GM23248 (cell line): ENCODE results near the gene CORIN. TPM values are rescaled to one million over a fixed set of nuclear protein-coding genes. Genes with fewer than 3 reads are reported as not detected.

Experiments
- DNase-seq: peaks from one replicate; pipeline ENCODE4 v3.0.0-alpha.2; 2015
- H2AFZ ChIP-seq: fragments of 200-600 bp; sonication (generic); 2 replicates; pipeline ENCODE4 v1.6.1; 2016; ENCODE audit warnings: antibody characterized with exemption
- H3F3A ChIP-seq: fragments of 200-600 bp; sonication (generic); 2 replicates; pipeline ENCODE4 v1.6.1; 2016; ENCODE audit warnings: mild to moderate bottlenecking, antibody characterized with exemption, mixed run types; ENCODE audit not compliant: insufficient read depth
- H3K27ac ChIP-seq: fragments of 200-600 bp; sonication (generic); 2 replicates; pipeline ENCODE4 v1.5.1; 2016; ENCODE audit warnings: mild to moderate bottlenecking
- H3K27me3 ChIP-seq: fragments of 200-600 bp; sonication (generic); replicated peaks from 2 replicates; pipeline ENCODE4 v1.6.1; 2016; ENCODE audit warnings: mild to moderate bottlenecking; ENCODE audit not compliant: insufficient read depth
- H3K36me3 ChIP-seq: fragments of 200-600 bp; sonication (generic); 2 replicates; pipeline ENCODE4 v1.6.1; 2016; ENCODE audit warnings: low read depth, mild to moderate bottlenecking
- H3K4me1 ChIP-seq: fragments of 200-600 bp; sonication (generic); 2 replicates; pipeline ENCODE4 v1.6.1; 2016; ENCODE audit warnings: mild to moderate bottlenecking; ENCODE audit not compliant: insufficient read depth
- H3K4me2 ChIP-seq: fragments of 200-600 bp; sonication (generic); one replicate; pipeline ENCODE4 v1.6.1; 2016; ENCODE audit warnings: mild to moderate bottlenecking; ENCODE audit not compliant: unreplicated experiment
- H3K4me3 ChIP-seq: fragments of 200-600 bp; sonication (generic); 2 replicates; pipeline ENCODE4 v1.5.1; 2016; ENCODE audit warnings: mild to moderate bottlenecking
- H3K79me2 ChIP-seq: fragments of 200-600 bp; sonication (generic); 2 replicates; pipeline ENCODE4 v1.6.1; 2016; ENCODE audit warnings: mild to moderate bottlenecking; ENCODE audit not compliant: insufficient read depth
- H3K9ac ChIP-seq: fragments of 200-600 bp; sonication (generic); 2 replicates; pipeline ENCODE4 v1.6.1; 2016; ENCODE audit warnings: mild to moderate bottlenecking
- H3K9me2 ChIP-seq: fragments of 200-600 bp; sonication (generic); 2 replicates; pipeline ENCODE4 v1.6.1; 2016; ENCODE audit warnings: mixed run types, mild to moderate bottlenecking, moderate library complexity; ENCODE audit not compliant: insufficient read depth
- H3K9me3 ChIP-seq: fragments of 200-600 bp; sonication (generic); one replicate; pipeline ENCODE4 v1.6.1; 2017; ENCODE audit warnings: low read depth
- H4K20me1 ChIP-seq: fragments of 200-600 bp; sonication (generic); 2 replicates; pipeline ENCODE4 v1.6.0; 2016; ENCODE audit not compliant: insufficient read depth
- EZH2 ChIP-seq: fragments of 200-600 bp; sonication (generic); IDR thresholded peaks from 2 replicates; pipeline ENCODE4 v1.6.1; 2018; ENCODE audit warnings: antibody characterized with exemption, mild to moderate bottlenecking; ENCODE audit not compliant: insufficient read depth, poor library complexity, severe bottlenecking
- EZH2phosphoT487 ChIP-seq: fragments of 200-600 bp; sonication (generic); IDR thresholded peaks from 2 replicates; pipeline ENCODE4 v1.6.1; 2018; ENCODE audit warnings: antibody characterized with exemption, moderate library complexity, mild to moderate bottlenecking, low read depth; ENCODE audit not compliant: insufficient read depth
- WGBS, 2 experiments: methylation state at CpG; one replicate each; pipeline ENCODE4 v1.1.6; 2015 to 2017; ENCODE audit warnings: low lambda C conversion rate in 2 of 2, low coverage in 1 of 2; ENCODE audit errors: missing lambda C conversion rate in 2 of 2; 5-methylcytosine and 5-hydroxymethylcytosine counted together
- in situ Hi-C: fragments of 300-500 bp; cut with MboI; formaldehyde crosslinking; loops from 2 replicates; pipeline ENCODE4 v1.15.0; 2020
- polyA plus RNA-seq: library from polyadenylated mRNA; unstranded; fragments of >200 nt; fragmentation: Nextera tagmentation; extraction: Ambion mirVana; gene quantifications from 2 replicates; pipeline ENCODE4 v1.2.1, GENCODE V29; 2016
- total RNA-seq: library from RNA; depleted of rRNA; stranded (reverse); fragments of >200 nt; shearing (Covaris generic); gene quantifications from 2 replicates; pipeline ENCODE4 v1.2.3, GENCODE V29; 2014

Gene CORIN
- total and polyA plus RNA-seq, 2 experiments from 2014 or later: 0.70 to 0.86 TPM

- H3K79me2 ChIP-seq: no peaks in the 10 kb centered on the region
- H3K4me1 ChIP-seq: no peaks in the 10 kb centered on the region
- H3K36me3 ChIP-seq: no peaks in the 10 kb centered on the region
- H3F3A ChIP-seq: no peaks in the 10 kb centered on the region
- no peak overlapping the region for H3K9ac ChIP-seq
- H3K9me2 ChIP-seq: no peaks in the 10 kb centered on the region
- WGBS, 2 experiments: 49 to 66% methylated on average over 6 of the region's 6 CpGs
- DNase-seq: no peak
- H3K27me3 ChIP-seq: peaks cover 5% of the 10 kb centered on the region; the same call in 1 of the 2 replicates
- no peak overlapping the region for H3K4me3 ChIP-seq
- H3K4me2 ChIP-seq: no peak overlapping the region
- no peak overlapping the region for H3K27ac ChIP-seq
- no peaks in the 10 kb centered on the region for H3K9me3 ChIP-seq
- H4K20me1 ChIP-seq: no peaks in the 10 kb centered on the region
- TF ChIP-seq EZH2 (no peak), EZH2phosphoT487 (no peak)
- in situ Hi-C loops: no loop called here
- H2AFZ ChIP-seq: no peak overlapping the region
Observed at GRCh38 chr4:47721485-47721884, 116.4 kb downstream of the CORIN start.

- H3K36me3 ChIP-seq: no peaks in the 10 kb centered on the region
- no peaks in the 10 kb centered on the region for H3F3A ChIP-seq
- H3K4me1 ChIP-seq: no peaks in the 10 kb centered on the region
- H3K9me3 ChIP-seq: no peaks in the 10 kb centered on the region
- no peak for DNase-seq
- H3K9ac ChIP-seq: no peak overlapping the region
- TF ChIP-seq EZH2 (no peak), EZH2phosphoT487 (no peak)
- no peaks in the 10 kb centered on the region for H4K20me1 ChIP-seq
- WGBS, 2 experiments: 62 to 76% methylated on average over 2 of the region's 2 CpGs
- in situ Hi-C loops: no loop called here
- H3K27me3 ChIP-seq: 0 out of 2 replicates have a peak, but pooled peaks cover 11% of the 10 kb centered on the region
- H3K4me2 ChIP-seq: no peak overlapping the region
- no peaks in the 10 kb centered on the region for H3K79me2 ChIP-seq
- H2AFZ ChIP-seq: no peak overlapping the region
- H3K27ac ChIP-seq: no peak overlapping the region
- no peak overlapping the region for H3K4me3 ChIP-seq
- H3K9me2 ChIP-seq: no peaks in the 10 kb centered on the region
Observed at GRCh38 chr4:47720787-47721186, 117.1 kb downstream of the CORIN start.

- Histone ChIP-seq H3K9ac (no peak overlapping the region), H3K79me2 (no peaks in the 10 kb centered on the region), H3F3A (no peaks in the 10 kb centered on the region), H2AFZ (no peak overlapping the region), H3K4me3 (no peak overlapping the region), H3K36me3 (no peaks in the 10 kb centered on the region), H3K27ac (no peak overlapping the region), H4K20me1 (no peaks in the 10 kb centered on the region), H3K9me2 (no peaks in the 10 kb centered on the region), H3K4me2 (no peak overlapping the region), H3K9me3 (no peaks in the 10 kb centered on the region), H3K4me1 (no peaks in the 10 kb centered on the region), H3K27me3 (0 out of 2 replicates have a peak, but pooled peaks cover 11% of the 10 kb centered on the region)
- 20 to 25% methylated on average over 4 of the region's 4 CpGs for WGBS, 2 experiments
- TF ChIP-seq EZH2phosphoT487 (no peak), EZH2 (no peak)
- in situ Hi-C loops: no loop called here
- no peak for DNase-seq
Observed at GRCh38 chr4:47719576-47719975, 118.3 kb downstream of the CORIN start.

- no peaks in the 10 kb centered on the region for H3K9me2 ChIP-seq
- 62 to 72% methylated on average over 2 of the region's 2 CpGs for WGBS, 2 experiments
- in situ Hi-C loops: no loop called here
- H3K79me2 ChIP-seq: no peaks in the 10 kb centered on the region
- H4K20me1 ChIP-seq: no peaks in the 10 kb centered on the region
- H2AFZ ChIP-seq: no peak overlapping the region
- no peaks in the 10 kb centered on the region for H3K9me3 ChIP-seq
- no peaks in the 10 kb centered on the region for H3F3A ChIP-seq
- no peak overlapping the region for H3K4me3 ChIP-seq
- H3K4me1 ChIP-seq: no peaks in the 10 kb centered on the region
- H3K27me3 ChIP-seq: 0 out of 2 replicates have a peak, but pooled peaks cover 11% of the 10 kb centered on the region
- no peak overlapping the region for H3K9ac ChIP-seq
- H3K4me2 ChIP-seq: no peak overlapping the region
- peak; percentile 15 for DNase-seq
- no peak overlapping the region for H3K27ac ChIP-seq
- H3K36me3 ChIP-seq: no peaks in the 10 kb centered on the region
- TF ChIP-seq EZH2 (no peak), EZH2phosphoT487 (no peak)
Observed at GRCh38 chr4:47718696-47719095, 119.2 kb downstream of the CORIN start.

GRCh38 chr4:47717188-47717587 lies 120.7 kb downstream of the CORIN start:
- H3K9ac ChIP-seq: no peak overlapping the region
- H3K79me2 ChIP-seq: no peaks in the 10 kb centered on the region
- H3K36me3 ChIP-seq: no peaks in the 10 kb centered on the region
- no peaks in the 10 kb centered on the region for H3K4me1 ChIP-seq
- peaks cover 7% of the 10 kb centered on the region; the same call in 1 of the 2 replicates for H3K27me3 ChIP-seq
- DNase-seq: no peak
- H2AFZ ChIP-seq: no peak overlapping the region
- no peaks in the 10 kb centered on the region for H3F3A ChIP-seq
- no peaks in the 10 kb centered on the region for H4K20me1 ChIP-seq
- H3K4me2 ChIP-seq: no peak overlapping the region
- TF ChIP-seq EZH2phosphoT487 (no peak), EZH2 (no peak)
- in situ Hi-C loops: no loop called here
- H3K9me2 ChIP-seq: no peaks in the 10 kb centered on the region
- 65 to 66% methylated on average over 5 of the region's 5 CpGs for WGBS, 2 experiments
- H3K27ac ChIP-seq: no peak overlapping the region
- no peak overlapping the region for H3K4me3 ChIP-seq
- no peaks in the 10 kb centered on the region for H3K9me3 ChIP-seq
